MM.1S (cell line): ENCODE data around the gene TNRC6C.

Experiments used
- EZH2 ChIP-seq: fragments of 300-600 bp; sonication (generic); optimal IDR thresholded peaks from 2 replicates; pipeline ENCODE3; 2017; ENCODE audit warnings: low read depth, mild to moderate bottlenecking, antibody characterized with exemption, low read length, mixed read lengths
- TF ChIP-seq, protein P1 (sequence below): fragments of 300-600 bp; sonication (generic); IDR thresholded peaks from 2 replicates; pipeline ENCODE4 v1.5.1; 2016; ENCODE audit warnings: antibody characterized with exemption, low read length, mixed read lengths

GRCh38 chr17:78063489-78063888 lies 105.0 kb downstream of the TNRC6C start:
- TF ChIP-seq EZH2, result no peak
- TF ChIP-seq, protein P1, sequence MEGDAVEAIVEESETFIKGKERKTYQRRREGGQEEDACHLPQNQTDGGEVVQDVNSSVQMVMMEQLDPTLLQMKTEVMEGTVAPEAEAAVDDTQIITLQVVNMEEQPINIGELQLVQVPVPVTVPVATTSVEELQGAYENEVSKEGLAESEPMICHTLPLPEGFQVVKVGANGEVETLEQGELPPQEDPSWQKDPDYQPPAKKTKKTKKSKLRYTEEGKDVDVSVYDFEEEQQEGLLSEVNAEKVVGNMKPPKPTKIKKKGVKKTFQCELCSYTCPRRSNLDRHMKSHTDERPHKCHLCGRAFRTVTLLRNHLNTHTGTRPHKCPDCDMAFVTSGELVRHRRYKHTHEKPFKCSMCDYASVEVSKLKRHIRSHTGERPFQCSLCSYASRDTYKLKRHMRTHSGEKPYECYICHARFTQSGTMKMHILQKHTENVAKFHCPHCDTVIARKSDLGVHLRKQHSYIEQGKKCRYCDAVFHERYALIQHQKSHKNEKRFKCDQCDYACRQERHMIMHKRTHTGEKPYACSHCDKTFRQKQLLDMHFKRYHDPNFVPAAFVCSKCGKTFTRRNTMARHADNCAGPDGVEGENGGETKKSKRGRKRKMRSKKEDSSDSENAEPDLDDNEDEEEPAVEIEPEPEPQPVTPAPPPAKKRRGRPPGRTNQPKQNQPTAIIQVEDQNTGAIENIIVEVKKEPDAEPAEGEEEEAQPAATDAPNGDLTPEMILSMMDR, result no peak
